Activated CD4-positive, alpha-beta T cell treated with anti-CD3 and anti-CD28 coated beads for 1 hour (primary cell): ENCODE measurements around the gene KL.

Experiments used
- DNase-seq: peaks from one replicate; pipeline ENCODE4 v3.0.0-alpha.2; 2020

The KL gene

GRCh38 chr13:33087790-33088189, 71.6 kb downstream of the KL start:
- no peak for DNase-seq

- no peak for DNase-seq
Observed at GRCh38 chr13:33089311-33089710, 73.1 kb downstream of the KL start.

- DNase-seq: no peak
Observed at GRCh38 chr13:33090755-33091414, 74.7 kb downstream of the KL start.

- no peak for DNase-seq
Observed at GRCh38 chr13:33091415-33091774, 75.2 kb downstream of the KL start.

- no peak for DNase-seq
Observed at GRCh38 chr13:33092073-33092987, 76.1 kb downstream of the KL start.

DNA sequence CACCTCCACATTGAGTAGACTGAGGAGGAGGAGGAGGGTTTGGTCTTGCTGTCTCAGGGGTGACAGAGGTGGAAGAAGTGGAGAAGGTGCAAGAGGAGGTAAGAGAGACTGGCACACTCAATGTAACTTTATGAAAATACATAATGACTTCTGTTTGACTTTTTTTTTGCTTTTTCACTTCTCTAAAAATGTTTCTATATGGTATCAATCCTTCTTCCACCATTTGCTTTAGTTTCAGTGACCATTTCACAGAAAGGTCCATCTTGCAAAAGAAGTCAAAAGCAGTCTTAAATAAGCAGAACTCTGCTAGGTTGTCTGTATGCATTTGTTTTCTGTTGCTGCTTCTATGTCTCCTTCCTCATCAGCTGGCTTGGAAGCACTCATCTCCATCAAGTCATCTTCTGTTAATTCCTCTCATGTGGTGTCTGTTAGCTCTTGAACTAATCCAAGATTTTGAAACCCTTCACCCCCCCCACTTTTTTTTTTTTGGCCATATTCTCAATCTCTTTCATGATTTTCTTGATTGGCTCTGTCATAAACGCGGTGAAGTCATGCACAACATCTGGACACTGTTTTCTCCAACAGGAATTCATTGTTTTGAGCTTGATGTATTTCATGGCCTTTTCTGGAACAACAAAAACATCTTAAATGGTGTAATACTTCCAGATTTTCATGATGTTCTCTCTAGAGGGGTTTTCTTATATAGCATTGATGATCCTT, 80.8 kb downstream of the KL start:
- no peak for DNase-seq

DNA sequence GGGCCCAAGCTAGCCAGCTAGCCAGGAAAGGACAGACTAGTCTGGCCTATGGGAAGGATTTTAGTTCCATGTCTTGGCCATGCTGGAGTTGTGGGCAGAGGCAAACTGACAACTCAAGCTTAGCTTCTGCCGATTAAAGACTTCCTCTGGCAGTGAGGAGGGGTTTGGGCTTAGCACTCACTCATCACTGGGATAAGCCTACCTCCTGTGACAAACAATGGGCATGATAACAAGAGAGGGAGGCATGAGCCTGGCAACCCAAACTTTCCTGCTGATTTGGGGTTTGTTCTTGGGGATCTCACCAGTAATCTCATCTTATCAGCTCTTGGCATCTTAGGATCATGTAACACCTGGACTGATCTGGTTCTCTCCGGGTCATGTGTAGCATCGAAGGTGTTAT, 83.6 kb downstream of the KL start:
- no peak for DNase-seq

DNA sequence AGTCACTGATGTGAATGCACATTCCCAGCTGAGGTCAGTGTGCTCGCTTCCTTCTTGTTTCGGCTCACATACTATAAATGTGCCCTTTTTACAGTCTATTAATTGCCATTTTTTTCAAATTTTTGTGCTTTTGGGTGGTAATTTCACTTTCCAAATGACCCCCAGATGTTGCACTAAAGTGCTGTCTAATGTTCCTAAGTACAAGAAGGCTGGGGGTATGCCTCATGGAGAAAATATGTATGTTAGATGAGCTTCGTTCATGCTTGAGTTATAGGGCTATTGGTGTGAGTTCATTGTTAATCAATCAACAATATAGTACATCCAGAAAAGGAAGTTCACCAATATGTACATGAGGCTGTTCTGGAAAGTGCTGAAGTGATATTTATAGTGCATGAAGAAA, 84.7 kb downstream of the KL start:
- DNase-seq: no peak

DNA sequence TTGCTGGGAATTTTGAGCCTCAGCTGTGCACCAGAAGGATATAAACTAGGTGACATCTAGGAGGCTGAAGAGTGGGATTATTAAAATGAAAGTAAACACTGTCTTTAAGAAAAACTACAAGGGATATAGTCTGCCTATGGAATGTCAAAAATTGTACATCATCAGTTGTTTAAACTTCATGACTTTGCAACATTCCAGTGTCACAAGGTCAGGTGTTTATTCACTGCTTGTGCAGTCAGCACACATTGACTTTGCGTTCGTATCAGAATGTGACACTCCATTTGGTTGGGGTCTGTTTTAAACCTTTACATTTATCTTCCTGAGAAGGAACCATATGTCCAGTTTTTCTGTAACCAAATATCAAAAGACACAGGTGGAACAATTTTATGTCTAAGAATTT, 85.6 kb downstream of the KL start:
- DNase-seq: no peak

DNA sequence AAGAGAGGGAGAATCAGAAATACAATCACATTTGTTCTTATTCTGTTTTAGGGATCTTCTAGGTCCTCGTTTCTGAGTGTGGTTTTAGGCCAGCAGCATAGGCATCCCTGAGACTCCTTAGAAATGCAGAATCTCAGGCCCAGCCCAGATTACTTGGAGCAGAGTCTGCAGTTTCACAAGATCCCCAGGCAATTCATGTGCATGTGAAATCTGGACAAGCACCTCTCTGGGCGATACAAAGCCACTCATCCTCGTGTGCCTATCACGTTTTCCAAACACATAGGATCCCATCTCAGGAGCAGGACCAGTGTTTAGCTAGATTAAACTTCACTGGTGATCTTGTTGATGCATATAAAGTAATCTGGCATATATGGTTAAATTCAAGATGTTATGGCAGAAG, 87.2 kb downstream of the KL start:
- DNase-seq: no peak

GRCh38 chr13:33105387-33106005, 89.3 kb downstream of the KL start:
- DNase-seq: no peak

DNA sequence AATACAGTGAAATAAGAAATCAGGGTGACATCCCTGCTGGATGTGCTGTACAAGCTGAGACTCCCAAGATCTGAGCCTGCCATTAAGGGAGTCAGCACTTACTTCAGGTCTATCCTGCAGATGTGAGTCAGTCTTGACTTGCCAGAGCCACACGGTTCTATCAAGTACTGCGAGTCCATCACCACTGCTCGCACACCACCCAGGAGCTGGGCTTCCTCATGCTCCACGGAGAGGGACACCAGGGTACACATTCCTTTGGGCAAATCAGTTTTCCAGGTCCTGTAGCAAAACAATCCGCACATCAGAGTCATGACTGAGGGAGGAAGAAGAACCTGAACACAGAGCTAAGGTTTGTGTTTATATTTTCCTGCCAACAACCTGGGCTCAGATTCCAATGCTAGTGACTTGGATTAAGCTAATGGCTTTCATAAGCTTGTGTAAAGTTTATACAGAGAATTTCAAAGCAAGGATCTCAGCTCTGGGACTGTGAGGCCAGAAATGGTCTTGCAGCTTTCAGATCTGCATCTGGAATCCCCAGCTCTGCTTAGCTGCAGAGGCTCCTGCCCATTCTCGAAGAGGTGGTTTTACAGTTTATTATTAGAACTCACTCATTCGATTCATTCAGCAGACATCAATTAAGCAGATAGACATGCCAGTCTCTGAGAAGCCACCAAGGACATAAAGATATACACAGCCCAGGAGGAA, 90.6 kb downstream of the KL start:
- DNase-seq: no peak

- no peak for DNase-seq
Observed at GRCh38 chr13:33107361-33107760, 91.1 kb downstream of the KL start.

DNA sequence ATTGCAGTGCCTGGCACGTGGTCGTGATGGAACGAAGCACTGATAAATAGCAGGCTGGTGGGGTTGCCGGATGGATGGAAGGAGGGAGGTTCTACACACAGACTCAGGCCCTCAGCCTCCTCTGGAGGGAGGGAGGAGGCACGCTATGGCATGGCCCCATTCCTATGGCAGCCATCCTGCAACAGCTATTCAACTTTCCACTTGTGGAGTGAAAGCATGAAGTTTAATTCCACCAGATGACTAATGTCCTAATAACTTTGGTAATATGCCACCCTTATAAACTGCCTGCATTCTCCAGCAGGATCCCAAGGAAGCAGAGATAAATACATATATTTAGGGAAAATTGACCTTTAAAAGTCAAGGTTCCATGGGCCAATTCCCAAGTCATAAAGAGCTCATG, 92.4 kb downstream of the KL start:
- no peak for DNase-seq

- no peak for DNase-seq
Observed at GRCh38 chr13:33109271-33109697, 93.1 kb downstream of the KL start.

DNA sequence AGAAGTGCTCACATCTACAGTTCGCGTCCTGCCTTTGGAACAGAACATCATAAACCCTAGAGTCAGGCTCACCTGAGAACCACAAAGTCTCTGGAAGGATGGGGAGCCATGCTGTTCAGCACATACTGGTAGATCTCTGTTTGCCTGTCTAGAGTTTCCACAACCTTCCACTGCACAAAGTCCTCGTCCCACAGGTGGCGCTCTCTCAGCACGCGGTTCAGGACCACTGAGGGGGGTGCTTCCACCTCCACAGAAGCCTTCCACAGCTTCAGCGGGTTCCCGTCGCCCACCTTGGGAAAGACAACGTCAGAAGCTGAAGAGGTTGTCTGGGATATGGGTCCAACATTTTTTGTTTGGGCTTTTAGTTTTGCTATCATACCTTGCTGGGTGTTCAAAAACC, 93.6 kb downstream of the KL start:
- no peak for DNase-seq

GRCh38 chr13:33110386-33110712, 94.1 kb downstream of the KL start:
- DNase-seq: no peak

GRCh38 chr13:33110713-33111413, 94.6 kb downstream of the KL start:
- no peak for DNase-seq

- no peak for DNase-seq
Observed at GRCh38 chr13:33111414-33112110, 95.3 kb downstream of the KL start.

DNA sequence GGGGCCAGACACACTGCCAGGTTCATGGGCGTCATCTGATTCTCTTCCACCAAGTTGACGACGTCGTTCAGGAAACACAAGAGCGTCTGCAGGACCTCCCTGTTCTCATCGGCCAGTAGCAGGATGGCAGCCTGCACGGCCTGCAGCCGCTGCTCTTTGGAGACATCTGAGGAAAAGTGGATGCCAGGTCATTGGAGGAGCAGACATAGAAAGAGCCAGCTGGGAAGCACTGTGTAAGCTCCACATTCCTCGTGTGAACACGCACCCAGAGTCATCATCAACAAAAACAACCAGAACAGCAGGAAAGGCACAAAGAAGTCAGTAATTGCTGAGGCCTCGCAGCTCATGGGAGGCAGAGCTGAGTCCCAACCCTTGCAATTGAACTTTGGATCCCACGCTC, 96.5 kb downstream of the KL start:
- DNase-seq: no peak

DNA sequence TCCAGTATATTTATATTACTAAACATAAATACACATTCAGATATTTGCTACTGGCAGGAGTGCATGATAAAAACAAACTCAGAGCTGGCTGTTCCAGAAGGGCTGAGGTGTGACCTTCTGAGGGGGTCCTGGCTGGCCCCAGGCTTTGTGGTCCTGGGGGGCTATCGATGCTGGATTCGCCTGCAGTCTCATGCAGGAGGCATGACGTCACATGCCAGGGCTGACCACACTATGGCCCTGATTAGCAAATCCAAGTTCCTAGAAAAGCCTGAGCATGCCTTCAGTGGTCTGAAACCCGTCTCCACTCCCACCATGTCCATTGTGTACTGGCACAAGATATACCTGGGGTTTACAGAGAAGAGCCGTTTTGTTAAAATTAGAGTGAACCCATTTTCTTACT, 97.9 kb downstream of the KL start:
- no peak for DNase-seq

DNA sequence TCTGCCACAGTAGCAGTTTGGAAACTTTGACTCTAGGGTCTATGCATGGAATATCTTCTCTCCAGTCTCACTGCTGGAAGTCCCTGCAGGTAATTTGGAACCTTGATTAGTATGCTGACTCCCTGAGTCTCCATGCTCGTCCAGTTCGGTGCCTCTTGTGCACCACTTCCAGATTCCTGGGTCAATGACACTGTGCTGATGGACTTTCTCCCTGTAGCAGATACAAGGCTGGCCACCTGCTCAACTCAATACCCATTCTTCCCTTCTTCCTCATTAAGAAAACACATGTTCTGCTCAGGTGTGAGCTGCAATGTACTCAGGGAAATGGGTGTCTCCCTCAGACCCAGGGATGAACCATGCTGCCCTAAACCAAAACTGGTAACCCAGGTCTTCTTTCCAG, 99.1 kb downstream of the KL start:
- no peak for DNase-seq
